K562 (cell line): ENCODE measurements around the gene UBR3. TPM values are rescaled to one million over a fixed set of nuclear protein-coding genes. Genes with fewer than 3 reads are reported as not detected.

Experiments used
- HES1 ChIP-seq: fragments of 450-650 bp; IDR thresholded peaks from 2 replicates; pipeline ENCODE4 v1.6.1; 2016; ENCODE audit warnings: low read depth, mild to moderate bottlenecking, moderate library complexity
- HEY1 ChIP-seq: fragments of 250-450 bp; sonication (Bioruptor Pico); IDR thresholded peaks from 2 replicates; pipeline ENCODE4 v1.5.0; 2020; ENCODE audit warnings: mild to moderate bottlenecking, moderate library complexity, borderline replicate concordance
- HMBOX1 ChIP-seq: sonication (generic); IDR thresholded peaks from 2 replicates; pipeline ENCODE4 v1.6.1; 2016
- SMARCB1 ChIP-seq: IDR thresholded peaks from 2 replicates; pipeline ENCODE4 v1.6.1; 2011; ENCODE audit warnings: improper control_type of control experiment, low read depth; ENCODE audit not compliant: insufficient read length
- ZNF263 ChIP-seq: sonication (generic); formaldehyde crosslinking; IDR thresholded peaks from 2 replicates; pipeline ENCODE4 v1.8.0; 2022; ENCODE audit warnings: mild to moderate bottlenecking, missing genetic modification reagents, borderline replicate concordance
- ZNF408 ChIP-seq: fragments of 250-450 bp; sonication (Bioruptor Pico); IDR thresholded peaks from 2 replicates; pipeline ENCODE4 v1.4.0; 2020; ENCODE audit warnings: low read depth, mild to moderate bottlenecking, moderate library complexity
- ZNF561 ChIP-seq: fragments of 450-650 bp; formaldehyde crosslinking; conservative IDR thresholded peaks from 2 replicates; pipeline ENCODE4 v1.4.0; 2020; ENCODE audit warnings: mild to moderate bottlenecking, moderate library complexity
- ZNF696 ChIP-seq: fragments of 250-450 bp; sonication (Bioruptor Pico); conservative IDR thresholded peaks from 2 replicates; pipeline ENCODE4 v1.4.0; 2020; ENCODE audit warnings: mild to moderate bottlenecking, moderate library complexity
- polyA plus RNA-seq, 8 experiments: library from polyadenylated mRNA; depleted of rRNA in 4 of 8; stranded (reverse) in 5 of 8; unstranded in 3 of 8; fragments of >200 nt; fragmentation: Nextera tagmentation in 2 of 8; fragmentation: Illumina TruSeq in 1 of 8; extraction: Ambion mirVana in 2 of 8; extraction: Trizol in 1 of 8; gene quantifications; 2 replicates each; pipeline versions ENCODE4 v1.2.1 to v1.2.3, GENCODE V29; 2011 to 2014; ENCODE audit warnings: inconsistent platforms in 1 of 8, missing spikeins in 1 of 8
- total RNA-seq, 7 experiments: library from RNA; depleted of rRNA in 6 of 7; stranded (reverse); fragments of >200 nt in 6 of 7; fragmentation: Illumina TruSeq in 2 of 7; extraction: Trizol in 2 of 7; gene quantifications; 2 replicates each; pipeline versions ENCODE4 v1.2.1 to v1.2.3, GENCODE V29; 2011 to 2021; ENCODE audit warnings: low replicate concordance in 1 of 7
- TF ChIP-seq, protein P1 (sequence below): IDR thresholded peaks from 3 replicates; pipeline ENCODE4 v1.6.1; 2011; ENCODE audit warnings: borderline replicate concordance, mild to moderate bottlenecking, moderate library complexity; ENCODE audit not compliant: insufficient read length; ENCODE audit errors: extremely low read depth
- TF ChIP-seq, protein P2 (sequence below): sonication (generic); formaldehyde crosslinking; IDR thresholded peaks from 2 replicates; pipeline ENCODE4 v1.8.0; 2023; ENCODE audit warnings: mild to moderate bottlenecking, missing genetic modification reagents
- TF ChIP-seq, protein P3 (sequence below): conservative IDR thresholded peaks from 2 replicates; pipeline ENCODE4 v1.6.1; 2011; ENCODE audit warnings: low read depth, mild to moderate bottlenecking, low read length; ENCODE audit not compliant: control insufficient read depth
- TF ChIP-seq, protein P4 (sequence below): sonication (generic); formaldehyde crosslinking; IDR thresholded peaks from 2 replicates; pipeline ENCODE4 v1.8.0; 2022; ENCODE audit warnings: mild to moderate bottlenecking, missing genetic modification reagents

UBR3 gene
- total and polyA plus RNA-seq, 9 of the 15 experiments (the other 6 are each of a cell fraction or from before 2014, with no cell fraction given) = 14.4 to 63.5 (median 40.4) TPM

- peak; percentile 80 for TF ChIP-seq ZNF263
- TF ChIP-seq, protein P1, sequence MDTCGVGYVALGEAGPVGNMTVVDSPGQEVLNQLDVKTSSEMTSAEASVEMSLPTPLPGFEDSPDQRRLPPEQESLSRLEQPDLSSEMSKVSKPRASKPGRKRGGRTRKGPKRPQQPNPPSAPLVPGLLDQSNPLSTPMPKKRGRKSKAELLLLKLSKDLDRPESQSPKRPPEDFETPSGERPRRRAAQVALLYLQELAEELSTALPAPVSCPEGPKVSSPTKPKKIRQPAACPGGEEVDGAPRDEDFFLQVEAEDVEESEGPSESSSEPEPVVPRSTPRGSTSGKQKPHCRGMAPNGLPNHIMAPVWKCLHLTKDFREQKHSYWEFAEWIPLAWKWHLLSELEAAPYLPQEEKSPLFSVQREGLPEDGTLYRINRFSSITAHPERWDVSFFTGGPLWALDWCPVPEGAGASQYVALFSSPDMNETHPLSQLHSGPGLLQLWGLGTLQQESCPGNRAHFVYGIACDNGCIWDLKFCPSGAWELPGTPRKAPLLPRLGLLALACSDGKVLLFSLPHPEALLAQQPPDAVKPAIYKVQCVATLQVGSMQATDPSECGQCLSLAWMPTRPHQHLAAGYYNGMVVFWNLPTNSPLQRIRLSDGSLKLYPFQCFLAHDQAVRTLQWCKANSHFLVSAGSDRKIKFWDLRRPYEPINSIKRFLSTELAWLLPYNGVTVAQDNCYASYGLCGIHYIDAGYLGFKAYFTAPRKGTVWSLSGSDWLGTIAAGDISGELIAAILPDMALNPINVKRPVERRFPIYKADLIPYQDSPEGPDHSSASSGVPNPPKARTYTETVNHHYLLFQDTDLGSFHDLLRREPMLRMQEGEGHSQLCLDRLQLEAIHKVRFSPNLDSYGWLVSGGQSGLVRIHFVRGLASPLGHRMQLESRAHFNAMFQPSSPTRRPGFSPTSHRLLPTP = no peak
- TF ChIP-seq, protein P2, sequence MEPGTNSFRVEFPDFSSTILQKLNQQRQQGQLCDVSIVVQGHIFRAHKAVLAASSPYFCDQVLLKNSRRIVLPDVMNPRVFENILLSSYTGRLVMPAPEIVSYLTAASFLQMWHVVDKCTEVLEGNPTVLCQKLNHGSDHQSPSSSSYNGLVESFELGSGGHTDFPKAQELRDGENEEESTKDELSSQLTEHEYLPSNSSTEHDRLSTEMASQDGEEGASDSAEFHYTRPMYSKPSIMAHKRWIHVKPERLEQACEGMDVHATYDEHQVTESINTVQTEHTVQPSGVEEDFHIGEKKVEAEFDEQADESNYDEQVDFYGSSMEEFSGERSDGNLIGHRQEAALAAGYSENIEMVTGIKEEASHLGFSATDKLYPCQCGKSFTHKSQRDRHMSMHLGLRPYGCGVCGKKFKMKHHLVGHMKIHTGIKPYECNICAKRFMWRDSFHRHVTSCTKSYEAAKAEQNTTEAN (CRISPR knock-in tag) = no peak
- TF ChIP-seq HEY1 (CRISPR knock-in tag) = no peak
- no peak for TF ChIP-seq ZNF561
- TF ChIP-seq HMBOX1 = no peak; the same call in 1 of the 2 replicates
- TF ChIP-seq ZNF408 = no peak
- TF ChIP-seq ZNF696 (CRISPR knock-in tag) = no peak
- TF ChIP-seq, protein P3, sequence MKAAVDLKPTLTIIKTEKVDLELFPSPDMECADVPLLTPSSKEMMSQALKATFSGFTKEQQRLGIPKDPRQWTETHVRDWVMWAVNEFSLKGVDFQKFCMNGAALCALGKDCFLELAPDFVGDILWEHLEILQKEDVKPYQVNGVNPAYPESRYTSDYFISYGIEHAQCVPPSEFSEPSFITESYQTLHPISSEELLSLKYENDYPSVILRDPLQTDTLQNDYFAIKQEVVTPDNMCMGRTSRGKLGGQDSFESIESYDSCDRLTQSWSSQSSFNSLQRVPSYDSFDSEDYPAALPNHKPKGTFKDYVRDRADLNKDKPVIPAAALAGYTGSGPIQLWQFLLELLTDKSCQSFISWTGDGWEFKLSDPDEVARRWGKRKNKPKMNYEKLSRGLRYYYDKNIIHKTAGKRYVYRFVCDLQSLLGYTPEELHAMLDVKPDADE = no peak
- TF ChIP-seq HES1 = no peak
- TF ChIP-seq, protein P4, sequence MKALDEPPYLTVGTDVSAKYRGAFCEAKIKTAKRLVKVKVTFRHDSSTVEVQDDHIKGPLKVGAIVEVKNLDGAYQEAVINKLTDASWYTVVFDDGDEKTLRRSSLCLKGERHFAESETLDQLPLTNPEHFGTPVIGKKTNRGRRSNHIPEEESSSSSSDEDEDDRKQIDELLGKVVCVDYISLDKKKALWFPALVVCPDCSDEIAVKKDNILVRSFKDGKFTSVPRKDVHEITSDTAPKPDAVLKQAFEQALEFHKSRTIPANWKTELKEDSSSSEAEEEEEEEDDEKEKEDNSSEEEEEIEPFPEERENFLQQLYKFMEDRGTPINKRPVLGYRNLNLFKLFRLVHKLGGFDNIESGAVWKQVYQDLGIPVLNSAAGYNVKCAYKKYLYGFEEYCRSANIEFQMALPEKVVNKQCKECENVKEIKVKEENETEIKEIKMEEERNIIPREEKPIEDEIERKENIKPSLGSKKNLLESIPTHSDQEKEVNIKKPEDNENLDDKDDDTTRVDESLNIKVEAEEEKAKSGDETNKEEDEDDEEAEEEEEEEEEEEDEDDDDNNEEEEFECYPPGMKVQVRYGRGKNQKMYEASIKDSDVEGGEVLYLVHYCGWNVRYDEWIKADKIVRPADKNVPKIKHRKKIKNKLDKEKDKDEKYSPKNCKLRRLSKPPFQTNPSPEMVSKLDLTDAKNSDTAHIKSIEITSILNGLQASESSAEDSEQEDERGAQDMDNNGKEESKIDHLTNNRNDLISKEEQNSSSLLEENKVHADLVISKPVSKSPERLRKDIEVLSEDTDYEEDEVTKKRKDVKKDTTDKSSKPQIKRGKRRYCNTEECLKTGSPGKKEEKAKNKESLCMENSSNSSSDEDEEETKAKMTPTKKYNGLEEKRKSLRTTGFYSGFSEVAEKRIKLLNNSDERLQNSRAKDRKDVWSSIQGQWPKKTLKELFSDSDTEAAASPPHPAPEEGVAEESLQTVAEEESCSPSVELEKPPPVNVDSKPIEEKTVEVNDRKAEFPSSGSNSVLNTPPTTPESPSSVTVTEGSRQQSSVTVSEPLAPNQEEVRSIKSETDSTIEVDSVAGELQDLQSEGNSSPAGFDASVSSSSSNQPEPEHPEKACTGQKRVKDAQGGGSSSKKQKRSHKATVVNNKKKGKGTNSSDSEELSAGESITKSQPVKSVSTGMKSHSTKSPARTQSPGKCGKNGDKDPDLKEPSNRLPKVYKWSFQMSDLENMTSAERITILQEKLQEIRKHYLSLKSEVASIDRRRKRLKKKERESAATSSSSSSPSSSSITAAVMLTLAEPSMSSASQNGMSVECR = peak; percentile 68; the same call in 1 of the 2 replicates
- no peak for TF ChIP-seq SMARCB1
Observed at GRCh38 chr2:169828141-169828811, 1.0 kb downstream of the UBR3 start (continued).
